Cerebellar nuclear complex (tissue), 1 donor: ENCODE results near the gene ABCC5.
"Not testable (repeated sequence)": the region's sequence is repeated elsewhere in the genome, so short reads cannot be mapped to it uniquely, and the experiment has no call there.

Experiments used
- DNase-seq, 2 experiments: peaks; one replicate each; lab custom pipeline; 2025; lab: John Stamatoyannopoulos, UW

ABCC5 gene

GRCh38 chr3:183885766-183886165 is 131.9 kb downstream of the ABCC5 start:
- no peak for DNase-seq

GRCh38 chr3:183884427-183885296 is 133.0 kb downstream of the ABCC5 start, which contains the start of gene PARL:
Gene PARL (minus strand): TSS chr3:183884880. CDS start chr3:183884846, 34 bp downstream.
- DNase-seq: peak in 1 of 2 experiments; percentile 72

GRCh38 chr3:183884097-183884426 is 133.6 kb downstream of the ABCC5 start:
- DNase-seq: no peak

- no peak for DNase-seq
Measured at GRCh38 chr3:183883291-183884096, 134.2 kb downstream of the ABCC5 start.

GRCh38 chr3:183880121-183880520 is 137.6 kb downstream of the ABCC5 start:
- no peak for DNase-seq

GRCh38 chr3:183879243-183879642 is 138.4 kb downstream of the ABCC5 start:
- DNase-seq: no peak

GRCh38 chr3:183878071-183878470 is 139.6 kb downstream of the ABCC5 start:
- no peak for DNase-seq

GRCh38 chr3:183877227-183877626 is 140.5 kb downstream of the ABCC5 start:
- DNase-seq: not testable (repeated sequence)

- DNase-seq: no peak
Measured at GRCh38 chr3:183875411-183875810, 142.3 kb downstream of the ABCC5 start.

- no peak for DNase-seq
Measured at GRCh38 chr3:183873914-183874313, 143.8 kb downstream of the ABCC5 start.

GRCh38 chr3:183871541-183871940 is 146.1 kb downstream of the ABCC5 start:
- no peak for DNase-seq

- no peak for DNase-seq
Measured at GRCh38 chr3:183870563-183870962, 147.1 kb downstream of the ABCC5 start.
